Type B pancreatic cell (in vitro differentiated cells): Measurements from ENCODE around the gene ESRRB. TPM values are rescaled to one million over a fixed set of nuclear protein-coding genes. Genes with fewer than 3 reads are reported as not detected.
A peak's percentile ranks its signal among the peaks of the same experiment; 100 is the strongest.

Experiments used
- DNase-seq: peaks from one replicate; pipeline ENCODE4 v3.0.0; 2021; ENCODE audit warnings: mixed read lengths; ENCODE audit not compliant: unreplicated experiment; ENCODE audit errors: extremely low spot score
- H3K27ac Mint-ChIP-seq: 2 replicates; pipeline ENCODE4 v1.8.0; 2021; ENCODE audit warnings: mild to moderate bottlenecking, mixed read lengths
- H3K27me3 Mint-ChIP-seq: 2 replicates; pipeline ENCODE4 v1.8.0; 2021; ENCODE audit warnings: mixed read lengths
- H3K36me3 Mint-ChIP-seq: 2 replicates; pipeline ENCODE4 v1.8.0; 2021; ENCODE audit warnings: mixed read lengths
- H3K4me1 Mint-ChIP-seq: one replicate; pipeline ENCODE4 v1.8.0; 2021; ENCODE audit warnings: mixed read lengths; ENCODE audit not compliant: unreplicated experiment
- H3K4me3 Mint-ChIP-seq: 2 replicates; pipeline ENCODE4 v1.8.0; 2021; ENCODE audit warnings: mild to moderate bottlenecking, mixed read lengths
- H3K9me3 Mint-ChIP-seq: 2 replicates; pipeline ENCODE4 v1.8.0; 2021; ENCODE audit warnings: mixed read lengths
- total RNA-seq: library from RNA; stranded (reverse); gene quantifications from 2 replicates; pipeline ENCODE4 v1.2.1, GENCODE V29; 2021; ENCODE audit warnings: low replicate concordance
- TF ChIP-seq, protein P1 (sequence below): fragments of 200-600 bp; sonication (generic); conservative IDR thresholded peaks from 2 replicates; pipeline ENCODE4 v1.5.0; 2021; ENCODE audit warnings: antibody characterized with exemption, mild to moderate bottlenecking

ESRRB gene
- total RNA-seq, 1 donor from 2014 or later: 0.94 TPM

DNA sequence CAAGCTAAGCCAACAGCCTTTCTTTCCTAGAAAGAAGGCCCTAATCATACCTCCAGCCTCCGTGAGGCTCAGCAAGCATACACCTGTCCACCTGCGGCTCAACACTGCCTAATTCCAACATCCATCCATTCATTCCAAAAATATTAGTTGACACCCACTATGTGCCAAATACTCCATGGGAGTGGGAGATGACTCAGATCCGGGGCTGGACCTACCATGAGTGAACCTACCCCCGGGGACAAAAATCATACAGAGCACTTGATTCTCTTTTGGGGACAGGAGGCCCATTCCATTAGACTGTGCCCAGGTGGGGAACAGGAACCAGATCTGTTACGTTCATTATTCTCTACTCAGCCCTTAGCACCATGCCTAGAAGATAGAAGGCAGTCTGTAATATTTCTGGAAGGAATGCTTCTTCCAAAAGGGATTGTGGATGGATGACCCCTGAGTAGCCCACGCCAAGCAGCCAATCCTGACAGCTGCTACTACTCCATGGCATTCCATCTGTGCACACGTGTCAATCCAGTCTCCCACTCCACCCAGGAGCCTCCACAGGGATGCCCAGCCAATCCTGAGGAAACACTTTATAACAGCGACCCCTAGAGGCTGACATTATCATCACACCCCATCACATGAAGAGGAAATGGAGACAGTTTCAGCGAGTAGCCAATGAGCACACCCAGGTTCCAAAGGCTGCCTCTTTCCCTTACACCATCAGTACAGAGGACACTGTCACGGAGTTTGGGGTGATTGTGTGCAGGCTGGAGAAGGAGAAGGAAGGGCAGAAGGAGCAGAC is 170.7 kb downstream of the ESRRB start:
- no peak overlapping the region for H3K4me3 Mint-ChIP-seq
- no peak overlapping the region for H3K27ac Mint-ChIP-seq
- no peak for DNase-seq
- H3K27me3 Mint-ChIP-seq: peaks cover 7% of the 10 kb centered on the region
- TF ChIP-seq, protein P1, sequence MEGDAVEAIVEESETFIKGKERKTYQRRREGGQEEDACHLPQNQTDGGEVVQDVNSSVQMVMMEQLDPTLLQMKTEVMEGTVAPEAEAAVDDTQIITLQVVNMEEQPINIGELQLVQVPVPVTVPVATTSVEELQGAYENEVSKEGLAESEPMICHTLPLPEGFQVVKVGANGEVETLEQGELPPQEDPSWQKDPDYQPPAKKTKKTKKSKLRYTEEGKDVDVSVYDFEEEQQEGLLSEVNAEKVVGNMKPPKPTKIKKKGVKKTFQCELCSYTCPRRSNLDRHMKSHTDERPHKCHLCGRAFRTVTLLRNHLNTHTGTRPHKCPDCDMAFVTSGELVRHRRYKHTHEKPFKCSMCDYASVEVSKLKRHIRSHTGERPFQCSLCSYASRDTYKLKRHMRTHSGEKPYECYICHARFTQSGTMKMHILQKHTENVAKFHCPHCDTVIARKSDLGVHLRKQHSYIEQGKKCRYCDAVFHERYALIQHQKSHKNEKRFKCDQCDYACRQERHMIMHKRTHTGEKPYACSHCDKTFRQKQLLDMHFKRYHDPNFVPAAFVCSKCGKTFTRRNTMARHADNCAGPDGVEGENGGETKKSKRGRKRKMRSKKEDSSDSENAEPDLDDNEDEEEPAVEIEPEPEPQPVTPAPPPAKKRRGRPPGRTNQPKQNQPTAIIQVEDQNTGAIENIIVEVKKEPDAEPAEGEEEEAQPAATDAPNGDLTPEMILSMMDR: peak; percentile 80
- peaks cover 21% of the 10 kb centered on the region for H3K4me1 Mint-ChIP-seq
- H3K36me3 Mint-ChIP-seq: no peaks in the 10 kb centered on the region
- H3K9me3 Mint-ChIP-seq: no peaks in the 10 kb centered on the region

- Mint-ChIP-seq H3K9me3 (no peaks in the 10 kb centered on the region), H3K27ac (no peak overlapping the region), H3K4me3 (no peak overlapping the region), H3K36me3 (no peaks in the 10 kb centered on the region), H3K27me3 (peaks cover 7% of the 10 kb centered on the region), H3K4me1 (peaks cover 16% of the 10 kb centered on the region)
- no peak for DNase-seq
- TF ChIP-seq, protein P1: no peak
Observed at GRCh38 chr14:76547831-76548230, 171.9 kb downstream of the ESRRB start.

- Mint-ChIP-seq H3K27me3 (peaks cover 5% of the 10 kb centered on the region), H3K4me3 (no peak overlapping the region), H3K36me3 (no peaks in the 10 kb centered on the region), H3K27ac (no peak overlapping the region), H3K4me1 (peaks cover 16% of the 10 kb centered on the region), H3K9me3 (no peaks in the 10 kb centered on the region)
- DNase-seq: no peak
- TF ChIP-seq, protein P1: no peak
Observed at GRCh38 chr14:76550534-76550933, 174.6 kb downstream of the ESRRB start.

GRCh38 chr14:76551116-76551515 is 175.2 kb downstream of the ESRRB start:
- Mint-ChIP-seq H3K27me3 (peaks cover 5% of the 10 kb centered on the region), H3K27ac (no peak overlapping the region), H3K9me3 (no peaks in the 10 kb centered on the region), H3K4me1 (peaks cover 16% of the 10 kb centered on the region), H3K36me3 (no peaks in the 10 kb centered on the region), H3K4me3 (no peak overlapping the region)
- DNase-seq: no peak
- TF ChIP-seq, protein P1: no peak

Other genes starting within 250 kb of the ESRRB start
- gene GPATCH2L, start 224.2 kb upstream of the ESRRB start, total RNA-seq: 46.8 and 57.0 TPM in 2 replicates